Stimulated activated CD8-positive, alpha-beta memory T cell treated with anti-CD3 and anti-CD28 coated beads, Interleukin-4, amount 100 ng/mL, for 24 hours (primary cell): ENCODE measurements around the gene TWIST2.

Source experiments
- DNase-seq: peaks from one replicate; pipeline ENCODE4 v3.0.0-alpha.2; 2020; ENCODE audit warnings: low read depth

Gene TWIST2

GRCh38 chr2:238847841-238848690 is at the start of gene TWIST2:
Gene TWIST2, plus strand, starts transcription at chr2:238848085. Its CDS starts 131 bp downstream, at chr2:238848216.
- DNase-seq = no peak

DNA sequence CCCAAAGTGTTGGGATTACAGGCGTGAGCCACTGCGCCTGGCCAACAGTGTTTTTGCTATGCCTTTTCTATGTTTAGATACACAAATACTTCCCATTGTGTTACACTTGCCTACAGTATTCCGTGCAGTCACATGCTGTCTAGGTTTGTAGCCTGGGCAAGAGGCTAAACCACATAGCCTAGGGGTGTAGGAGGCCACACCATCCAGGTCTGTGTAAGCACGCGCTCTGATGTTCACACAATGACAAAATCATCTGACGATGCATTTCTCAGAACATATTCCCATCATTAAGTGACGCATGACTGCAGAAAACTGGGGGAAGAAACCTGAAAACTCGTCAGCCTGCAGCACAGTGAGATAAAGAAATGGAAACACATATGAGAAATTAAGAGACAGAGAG is 46.1 kb upstream of the TWIST2 start:
- DNase-seq = no peak

GRCh38 chr2:238802957-238803356 is 44.9 kb upstream of the TWIST2 start:
- no peak for DNase-seq

- no peak for DNase-seq
Measured at GRCh38 chr2:238803996-238804870, 43.7 kb upstream of the TWIST2 start.

DNA sequence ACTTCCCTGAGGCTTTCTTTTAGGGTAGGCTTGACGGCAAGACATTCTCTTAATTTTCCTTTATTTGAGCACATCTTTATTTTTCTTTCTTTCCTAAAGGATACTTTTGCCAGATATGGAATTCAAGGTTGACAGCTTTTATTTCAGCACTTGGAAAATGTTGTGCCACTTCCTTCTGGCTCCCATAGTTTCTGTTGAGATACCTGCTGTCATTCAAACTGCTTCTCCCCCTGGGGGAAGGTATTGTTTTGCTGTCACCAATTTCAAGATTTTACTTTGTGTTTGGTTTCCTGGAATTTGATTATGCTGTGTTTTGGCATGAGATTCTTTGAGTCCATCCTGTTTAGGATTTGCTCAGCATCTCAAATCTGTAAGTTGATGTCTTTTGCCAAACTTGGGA is 39.1 kb upstream of the TWIST2 start:
- no peak for DNase-seq

GRCh38 chr2:238810321-238810720 is 37.6 kb upstream of the TWIST2 start:
- no peak for DNase-seq

- DNase-seq = no peak
Measured at GRCh38 chr2:238811293-238811692, 36.6 kb upstream of the TWIST2 start.

- DNase-seq = no peak
Measured at GRCh38 chr2:238811759-238812158, 36.1 kb upstream of the TWIST2 start.

DNA sequence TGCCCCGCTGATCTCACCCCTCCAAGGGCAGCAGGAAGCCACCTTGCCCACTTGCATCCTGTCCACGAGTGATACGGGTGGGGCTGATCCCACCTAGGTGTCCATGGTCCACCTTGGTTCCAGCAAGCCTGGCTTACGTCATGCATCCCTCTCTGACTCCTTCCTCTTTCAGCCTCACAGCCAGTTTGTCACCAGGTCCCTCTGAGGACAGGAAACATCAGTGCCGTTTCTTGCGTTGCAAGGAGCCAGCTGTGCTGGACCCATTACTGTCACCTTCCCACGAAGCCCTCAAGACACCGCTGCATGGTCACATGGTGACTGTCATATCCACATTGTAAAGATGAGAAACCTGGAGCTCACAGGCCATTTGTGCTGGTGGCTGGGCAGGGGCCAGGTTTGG is 34.8 kb upstream of the TWIST2 start:
- DNase-seq = no peak

- no peak for DNase-seq
Measured at GRCh38 chr2:238814815-238815214, 33.1 kb upstream of the TWIST2 start.

DNA sequence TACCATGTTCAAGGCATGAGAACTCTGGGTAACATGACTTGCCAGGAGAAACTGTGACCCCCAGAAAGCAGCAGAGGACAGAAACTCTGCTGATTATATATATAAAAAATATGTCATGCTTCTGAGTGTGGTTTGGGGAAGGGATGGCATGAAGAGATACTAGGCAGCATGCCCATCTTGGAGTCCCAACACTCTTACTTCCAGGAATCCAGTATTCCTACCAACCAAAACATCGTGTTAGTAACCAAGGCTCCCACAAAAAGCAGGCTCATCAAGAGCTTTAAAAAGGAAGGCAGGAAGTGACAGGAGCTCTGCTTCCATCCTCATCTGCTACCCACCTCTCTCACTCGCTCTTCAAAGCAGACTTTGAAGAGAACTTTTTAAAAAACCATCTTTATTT is 31.6 kb upstream of the TWIST2 start:
- no peak for DNase-seq

DNA sequence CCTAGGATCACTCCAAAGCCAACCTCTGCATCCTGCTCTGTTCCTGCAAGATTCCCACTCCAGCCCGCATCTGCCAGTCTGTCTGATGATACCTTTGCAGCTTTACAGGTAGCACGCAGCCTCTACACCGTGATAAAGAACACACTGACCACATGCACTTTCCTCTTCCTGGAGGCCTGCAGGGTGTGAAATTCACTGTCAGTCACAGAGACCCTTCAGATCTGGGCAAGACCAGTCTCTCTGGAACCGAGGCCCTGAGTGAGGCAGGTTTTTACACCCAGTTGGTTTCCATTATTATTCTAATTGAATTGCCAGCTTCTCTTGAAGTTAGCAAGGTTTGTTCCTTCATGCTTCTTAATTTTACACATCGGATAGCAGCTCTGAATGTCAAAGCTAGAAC is 30.5 kb upstream of the TWIST2 start:
- no peak for DNase-seq

DNA sequence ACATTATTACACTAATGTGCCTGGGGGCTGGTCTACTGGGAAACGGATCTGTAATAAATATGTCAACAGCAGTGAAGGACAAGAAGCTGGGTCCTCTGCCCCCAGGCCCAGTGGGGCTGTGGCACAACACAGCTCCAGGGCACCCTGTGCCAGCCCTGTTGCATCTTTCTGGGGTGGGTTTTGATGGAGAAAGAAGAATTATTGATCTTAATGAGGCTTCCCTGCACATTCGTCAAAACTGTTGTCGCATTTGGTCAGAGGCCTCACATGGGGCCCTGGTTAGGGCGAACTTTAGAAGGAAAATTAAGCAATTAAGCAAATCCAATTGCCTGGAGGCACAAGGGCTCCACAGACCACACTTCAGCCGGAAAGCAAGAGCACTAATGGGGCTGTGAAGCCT is 30.0 kb upstream of the TWIST2 start:
- no peak for DNase-seq

- no peak for DNase-seq
Measured at GRCh38 chr2:238818561-238818960, 29.3 kb upstream of the TWIST2 start.

- DNase-seq = no peak
Measured at GRCh38 chr2:238820197-238820596, 27.7 kb upstream of the TWIST2 start.

- no peak for DNase-seq
Measured at GRCh38 chr2:238820916-238821315, 27.0 kb upstream of the TWIST2 start.

DNA sequence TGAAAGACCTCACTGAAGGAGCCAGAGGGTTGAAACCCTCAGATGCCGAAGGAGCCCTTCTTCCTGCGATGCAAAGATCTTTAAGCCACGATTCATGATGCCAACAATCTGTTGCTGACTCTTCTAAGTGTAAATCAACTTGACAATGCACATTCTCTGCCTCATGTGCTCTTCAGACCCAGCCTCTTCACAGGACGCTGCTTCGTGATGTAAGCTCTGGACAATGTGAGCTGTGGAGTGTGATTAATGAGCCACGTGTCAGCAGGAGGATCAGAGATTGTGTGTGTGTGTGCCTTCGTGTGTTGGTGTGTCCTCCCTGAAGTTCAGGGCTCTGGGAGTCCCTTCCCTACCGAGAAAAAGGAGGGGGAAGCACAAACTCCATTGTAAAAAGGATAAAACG is 26.5 kb upstream of the TWIST2 start:
- no peak for DNase-seq

GRCh38 chr2:238821944-238822670 is 25.8 kb upstream of the TWIST2 start:
- DNase-seq = no peak

- no peak for DNase-seq
Measured at GRCh38 chr2:238822955-238823354, 24.9 kb upstream of the TWIST2 start.

DNA sequence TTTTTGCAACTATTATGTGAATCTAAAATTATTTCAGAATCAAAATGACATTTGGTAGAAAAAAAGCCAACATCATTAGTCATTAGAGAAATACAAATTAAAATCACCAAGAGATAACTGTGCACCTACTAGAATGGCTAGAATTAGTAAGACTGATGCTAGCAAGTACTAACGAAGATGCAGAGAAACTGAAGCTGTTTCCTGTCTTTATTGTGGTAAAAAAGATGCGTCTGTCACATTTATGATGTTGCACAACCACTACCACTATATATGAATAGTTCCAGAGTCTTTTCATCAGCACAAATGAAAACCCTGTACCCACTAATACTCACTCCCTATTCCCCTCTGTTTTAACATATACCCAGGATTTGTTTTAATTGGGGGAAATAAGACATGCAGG is 16.7 kb upstream of the TWIST2 start:
- no peak for DNase-seq

GRCh38 chr2:238834982-238835381 is 12.9 kb upstream of the TWIST2 start:
- DNase-seq = no peak

GRCh38 chr2:238835726-238836301 is 12.1 kb upstream of the TWIST2 start:
- no peak for DNase-seq
